Keratinocyte (primary cell): Measurements from ENCODE around the gene NEGR1. TPM values are rescaled to one million over a fixed set of nuclear protein-coding genes. Genes with fewer than 3 reads are reported as not detected.

Source experiments
- DNase-seq: peaks from one replicate; pipeline ENCODE4 v3.0.0-alpha.2; 2011; ENCODE audit warnings: low read depth, missing footprints, low spot score
- FAIRE-seq: peaks from 2 replicates; lab custom pipeline; 2011; peaks lifted over from hg19 to GRCh38; lab: Jason Lieb, UNC
- H2AFZ ChIP-seq: 2 replicates; pipeline ENCODE4 v1.6.0; 2012; ENCODE audit warnings: low read length, control low read depth, inconsistent platforms; ENCODE audit not compliant: control insufficient read depth
- H3K27ac ChIP-seq: 2 replicates; pipeline ENCODE4 v1.5.1; 2011; ENCODE audit warnings: low read length; ENCODE audit not compliant: control insufficient read depth, insufficient read depth
- H3K27me3 ChIP-seq: 3 replicates; pipeline ENCODE4 v1.6.0; 2011; ENCODE audit warnings: low read length; ENCODE audit not compliant: control insufficient read depth, insufficient read depth; ENCODE audit errors: extremely low read depth
- H3K36me3 ChIP-seq, 2 experiments: 2 replicates in 1 of 2; 3 replicates in 1 of 2; pipeline ENCODE4 v1.5.1; 2011; ENCODE audit warnings: low read length in 2 of 2, mild to moderate bottlenecking in 1 of 2; ENCODE audit not compliant: control insufficient read depth in 2 of 2, insufficient read depth in 2 of 2; ENCODE audit errors: extremely low read depth in 1 of 2
- H3K4me1 ChIP-seq: 3 replicates; pipeline ENCODE4 v1.5.1; 2011; ENCODE audit warnings: low read length; ENCODE audit not compliant: control insufficient read depth, insufficient read depth; ENCODE audit errors: extremely low read depth
- H3K4me2 ChIP-seq: 3 replicates; pipeline ENCODE4 v1.6.0; 2011; ENCODE audit warnings: low read depth, low read length; ENCODE audit not compliant: control insufficient read depth, insufficient read depth; ENCODE audit errors: extremely low read depth
- H3K4me3 ChIP-seq, 3 experiments: fragments of 200-600 bp in 1 of 3; sonication (generic) in 1 of 3; 2 replicates in 2 of 3; 3 replicates in 1 of 3; pipeline ENCODE4 v1.5.1; 2011 to 2016; ENCODE audit warnings: low read length in 3 of 3, mild to moderate bottlenecking in 3 of 3, control low read depth in 2 of 3, inconsistent platforms in 1 of 3, low read depth in 1 of 3, mixed read lengths in 1 of 3, mixed run types in 1 of 3, moderate library complexity in 1 of 3; ENCODE audit not compliant: control insufficient read depth in 2 of 3, insufficient read depth in 2 of 3; ENCODE audit errors: extremely low read depth in 1 of 3
- H3K79me2 ChIP-seq: 2 replicates; pipeline ENCODE4 v1.6.0; 2012; ENCODE audit warnings: low read length; ENCODE audit not compliant: control insufficient read depth, insufficient read depth
- H3K9ac ChIP-seq: 3 replicates; pipeline ENCODE4 v1.6.0; 2011; ENCODE audit warnings: low read length; ENCODE audit not compliant: control insufficient read depth, insufficient read depth; ENCODE audit errors: extremely low read depth
- H3K9me1 ChIP-seq: 3 replicates; pipeline ENCODE4 v1.6.0; 2011; ENCODE audit warnings: low read length; ENCODE audit not compliant: control insufficient read depth, insufficient read depth; ENCODE audit errors: extremely low read depth
- H3K9me3 ChIP-seq: 2 replicates; pipeline ENCODE4 v1.5.1; 2012; ENCODE audit warnings: low read depth, low read length; ENCODE audit not compliant: control insufficient read depth
- H4K20me1 ChIP-seq: 3 replicates; pipeline ENCODE4 v1.6.0; 2011; ENCODE audit warnings: low read length; ENCODE audit not compliant: control insufficient read depth, insufficient read depth; ENCODE audit errors: extremely low read depth
- CTCF ChIP-seq, 3 experiments: IDR thresholded peaks in 1 of 3; conservative IDR thresholded peaks in 1 of 3; optimal IDR thresholded peaks in 1 of 3; 2 replicates in 2 of 3; 3 replicates in 1 of 3; pipeline versions ENCODE3 to v1.5.1; 2011; ENCODE audit warnings: low read length in 3 of 3, mild to moderate bottlenecking in 3 of 3, moderate library complexity in 2 of 3, control low read depth in 1 of 3, inconsistent platforms in 1 of 3; ENCODE audit not compliant: insufficient read depth in 2 of 3; ENCODE audit errors: extremely low read depth in 1 of 3
- EZH2 ChIP-seq: IDR thresholded peaks from one replicate; pipeline ENCODE4 v1.6.1; 2012; ENCODE audit warnings: inconsistent platforms, mild to moderate bottlenecking, low read length, moderate library complexity
- dilution Hi-C: fragments of 300-500 bp; cut with MboI; formaldehyde crosslinking; loops from one replicate; pipeline ENCODE4 v1.7.0; 2020; ENCODE audit warnings: low sequenced_read_pairs; ENCODE audit not compliant: extremely low pct_ligation_motif_present
- polyA plus RNA-seq, 5 experiments: library from polyadenylated mRNA; depleted of rRNA in 3 of 5; stranded (reverse) in 3 of 5; stranded (forward) in 1 of 5; unstranded in 1 of 5; fragments of >200 nt; gene quantifications; 1 replicate in 1 of 5; 2 replicates in 3 of 5; 3 replicates in 1 of 5; pipeline versions ENCODE4 v1.2.1 to v1.2.3, GENCODE V29; 2011 to 2012; ENCODE audit warnings: missing spikeins in 2 of 5, low read depth in 1 of 5, low replicate concordance in 1 of 5

Gene NEGR1
- polyA plus RNA-seq, 1 donor (not counting 4 experiments of a cell fraction or from before 2014, with no cell fraction given), result 1.6 TPM

- Histone ChIP-seq H3K36me3 (no peaks in the 10 kb centered on the region), H2AFZ (no peak overlapping the region), H3K79me2 (no peaks in the 10 kb centered on the region), H3K4me2 (no peak overlapping the region), H3K27me3 (no peaks in the 10 kb centered on the region), H3K4me3 (no peak overlapping the region), H3K4me1 (no peaks in the 10 kb centered on the region), H3K9me1 (no peaks in the 10 kb centered on the region), H3K9me3 (no peaks in the 10 kb centered on the region), H3K9ac (no peak overlapping the region), H3K27ac (no peak overlapping the region), H4K20me1 (no peaks in the 10 kb centered on the region)
- no peak for TF ChIP-seq CTCF (optimal IDR thresholded peaks at IDR 0.05 in 1 of 3, IDR thresholded peaks at IDR 0.05 in 1 of 3, conservative IDR thresholded peaks at IDR 0.05 in 1 of 3; ENCODE audit: extremely low read depth in 1 of 3, insufficient read depth in 2 of 3, low read length in 3 of 3)
- no peak for TF ChIP-seq EZH2
- DNase-seq (no peak), FAIRE-seq (no peak)
- dilution Hi-C loops, result no loop called here
Measured at GRCh38 chr1:72235062-72235461, 47.3 kb downstream of the NEGR1 start.

DNA sequence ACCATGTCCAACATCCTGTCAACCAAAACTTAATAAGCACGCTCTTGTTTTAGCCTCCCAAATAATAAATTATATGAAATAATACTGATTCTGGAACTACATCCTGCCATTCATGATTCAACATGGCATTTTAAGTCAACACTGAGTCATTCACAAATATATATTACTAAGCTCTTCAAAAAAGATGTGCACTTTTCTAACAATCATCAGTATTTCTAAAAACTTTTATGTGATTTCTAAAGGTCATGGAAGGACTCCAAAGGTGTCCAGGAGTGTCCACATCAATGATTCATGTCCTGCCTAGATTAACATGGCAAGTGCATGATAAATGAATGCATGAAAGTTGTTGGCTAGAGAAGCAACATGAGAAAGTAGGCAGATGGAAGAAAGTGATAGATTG, 51.6 kb downstream of the NEGR1 start:
- FAIRE-seq (peak; percentile 58), DNase-seq (no peak)
- H3K27me3 ChIP-seq, result no peaks in the 10 kb centered on the region
- no peak overlapping the region for H2AFZ ChIP-seq
- no peak for TF ChIP-seq EZH2
- no peak for TF ChIP-seq CTCF (optimal IDR thresholded peaks at IDR 0.05 in 1 of 3, IDR thresholded peaks at IDR 0.05 in 1 of 3, conservative IDR thresholded peaks at IDR 0.05 in 1 of 3; ENCODE audit: extremely low read depth in 1 of 3, insufficient read depth in 2 of 3, low read length in 3 of 3)
- H3K4me1 ChIP-seq, result no peaks in the 10 kb centered on the region
- no peaks in the 10 kb centered on the region for H3K36me3 ChIP-seq
- no peak overlapping the region for H3K4me2 ChIP-seq
- no peaks in the 10 kb centered on the region for H3K9me3 ChIP-seq
- no peaks in the 10 kb centered on the region for H3K79me2 ChIP-seq
- H4K20me1 ChIP-seq, result no peaks in the 10 kb centered on the region
- H3K9ac ChIP-seq, result no peak overlapping the region
- no peaks in the 10 kb centered on the region for H3K9me1 ChIP-seq
- dilution Hi-C loops, result no loop called here
- H3K27ac ChIP-seq, result no peak overlapping the region
- H3K4me3 ChIP-seq, result no peak overlapping the region
